Body of pancreas (tissue), 4 donors: ENCODE measurements around the gene HTT. TPM values are rescaled to one million over a fixed set of nuclear protein-coding genes. Genes with fewer than 3 reads are reported as not detected.
A peak's percentile ranks its signal among the peaks of the same experiment; 100 is the strongest.

Experiments
- ATAC-seq: fragments of 150-250 bp; one replicate; pipeline ENCODE4 v1.9.1; 2016
- DNase-seq, 4 donors: peaks; one replicate each; pipeline ENCODE4 v3.0.0-alpha.2; 2019
- H3K27ac ChIP-seq, 4 donors: fragments of 200-600 bp; sonication (generic); 1 replicate in 3 of 4; 2 replicates in 1 of 4; pipeline versions ENCODE4 v1.5.1 to v1.6.1; 2016 to 2019; ENCODE audit warnings: mild to moderate bottlenecking in 1 of 4, mixed read lengths in 1 of 4, moderate library complexity in 1 of 4
- H3K27me3 ChIP-seq, 2 donors: fragments of 200-600 bp; sonication (generic); one replicate each; pipeline ENCODE4 v1.6.0; 2016; ENCODE audit warnings: mild to moderate bottlenecking in 1 of 2
- H3K36me3 ChIP-seq, 2 donors: fragments of 200-600 bp; sonication (generic); replicated peaks in 1 of 2; 2 replicates each; pipeline ENCODE4 v1.5.1; 2016; ENCODE audit warnings: low read depth in 2 of 2; ENCODE audit not compliant: insufficient read depth in 1 of 2
- H3K4me1 ChIP-seq: fragments of 200-600 bp; sonication (generic); one replicate; pipeline ENCODE4 v1.6.0; 2016
- H3K4me3 ChIP-seq, 2 donors: fragments of 200-600 bp; sonication (generic); 1 replicate in 1 of 2; 2 replicates in 1 of 2; pipeline ENCODE4 v1.5.1; 2016 to 2019
- H3K9me3 ChIP-seq, 3 donors: fragments of 200-600 bp; sonication (generic); 1 replicate in 2 of 3; 2 replicates in 1 of 3; pipeline ENCODE4 v1.5.1; 2016
- POLR2A ChIP-seq, 3 donors: fragments of 450-650 bp; IDR thresholded peaks; one replicate each; pipeline ENCODE4 v1.6.1; 2016; ENCODE audit warnings: antibody characterized with exemption in 3 of 3, mild to moderate bottlenecking in 2 of 3
- WGBS, 2 donors: methylation state at CpG; one replicate each; pipeline ENCODE4 v1.1.5; 2017; 5-methylcytosine and 5-hydroxymethylcytosine counted together
- intact Hi-C: fragments of 100-400 bp; cut with DNase I; formaldehyde crosslinking; loops from one replicate; pipeline ENCODE4 v1.15.1; 2023
- total RNA-seq, 2 donors: library from RNA; depleted of rRNA; stranded (reverse); fragments of >200 nt; gene quantifications; one replicate each; pipeline ENCODE4 v1.1.0, GENCODE V29; 2016
- TF ChIP-seq, protein P1 (sequence below), 7 experiments: fragments of 450-650 bp in 4 of 7; fragments of 200-600 bp in 3 of 7; sonication (generic) in 3 of 7; IDR thresholded peaks; one replicate each; pipeline ENCODE4 v1.5.1; 2016 to 2019; ENCODE audit warnings: antibody characterized with exemption in 7 of 7

The HTT gene
- total RNA-seq, 2 donors from 2014 or later: 40.5 to 115 TPM

GRCh38 chr4:3203971-3204431 lies 129.5 kb downstream of the HTT start:
- DNase-seq: peak; percentile 68 to 87 (median 82)
- H3K36me3 ChIP-seq: peaks cover 4 to 23% of the 10 kb centered on the region in 2 donors
- H3K27ac ChIP-seq: peak overlapping the region; percentile 56 to 86 (median 72)
- H3K27me3 ChIP-seq: no peaks in the 10 kb centered on the region
- intact Hi-C loops: no loop called here
- no peak for TF ChIP-seq POLR2A (IDR thresholded peaks at IDR 0.05)
- TF ChIP-seq, protein P1, sequence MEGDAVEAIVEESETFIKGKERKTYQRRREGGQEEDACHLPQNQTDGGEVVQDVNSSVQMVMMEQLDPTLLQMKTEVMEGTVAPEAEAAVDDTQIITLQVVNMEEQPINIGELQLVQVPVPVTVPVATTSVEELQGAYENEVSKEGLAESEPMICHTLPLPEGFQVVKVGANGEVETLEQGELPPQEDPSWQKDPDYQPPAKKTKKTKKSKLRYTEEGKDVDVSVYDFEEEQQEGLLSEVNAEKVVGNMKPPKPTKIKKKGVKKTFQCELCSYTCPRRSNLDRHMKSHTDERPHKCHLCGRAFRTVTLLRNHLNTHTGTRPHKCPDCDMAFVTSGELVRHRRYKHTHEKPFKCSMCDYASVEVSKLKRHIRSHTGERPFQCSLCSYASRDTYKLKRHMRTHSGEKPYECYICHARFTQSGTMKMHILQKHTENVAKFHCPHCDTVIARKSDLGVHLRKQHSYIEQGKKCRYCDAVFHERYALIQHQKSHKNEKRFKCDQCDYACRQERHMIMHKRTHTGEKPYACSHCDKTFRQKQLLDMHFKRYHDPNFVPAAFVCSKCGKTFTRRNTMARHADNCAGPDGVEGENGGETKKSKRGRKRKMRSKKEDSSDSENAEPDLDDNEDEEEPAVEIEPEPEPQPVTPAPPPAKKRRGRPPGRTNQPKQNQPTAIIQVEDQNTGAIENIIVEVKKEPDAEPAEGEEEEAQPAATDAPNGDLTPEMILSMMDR (IDR thresholded peaks at IDR 0.05): no peak
- H3K4me1 ChIP-seq: peaks cover 37% of the 10 kb centered on the region
- no peaks in the 10 kb centered on the region for H3K9me3 ChIP-seq
- peak; percentile 89 for ATAC-seq
- no peak overlapping the region for H3K4me3 ChIP-seq
- WGBS, 2 donors: 21 to 32% methylated on average over 5 to 8 of the region's 8 CpGs

DNA sequence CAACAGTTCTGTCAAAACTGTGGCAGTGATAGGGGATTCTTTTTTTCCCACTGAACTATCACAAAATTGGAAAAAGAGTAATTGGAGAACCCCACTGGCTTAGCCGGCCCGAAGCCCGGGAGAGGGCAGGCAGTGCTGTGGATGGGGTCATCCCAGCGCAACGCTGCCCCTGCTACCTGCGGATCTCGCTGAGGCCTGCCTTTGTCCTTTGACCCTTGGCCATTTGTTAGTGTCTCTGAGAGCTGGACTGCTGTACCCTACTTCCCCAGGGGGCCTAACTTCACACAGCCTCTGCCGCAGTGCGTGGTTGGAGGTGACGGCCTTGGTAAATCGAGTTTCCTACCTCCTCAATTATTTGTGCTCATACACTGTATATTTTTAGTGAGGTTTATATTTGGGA lies 131.5 kb downstream of the HTT start:
- Histone ChIP-seq H3K27me3 (no peaks in the 10 kb centered on the region), H3K9me3 (no peaks in the 10 kb centered on the region), H3K4me3 (no peak overlapping the region), H3K27ac (peak overlapping the region in 1 of 4 donors; percentile 7), H3K4me1 (peaks cover 37% of the 10 kb centered on the region), H3K36me3 (peaks cover 8 to 21% of the 10 kb centered on the region in 2 donors)
- ATAC-seq: no peak
- 89 to 90% methylated on average over 11 of the region's 11 CpGs for WGBS, 2 donors
- TF ChIP-seq, protein P1 (IDR thresholded peaks at IDR 0.05): no peak
- no peak for TF ChIP-seq POLR2A (IDR thresholded peaks at IDR 0.05)
- DNase-seq: peak in 1 of 4 donors; percentile 2
- intact Hi-C loops: no loop called here

- H3K9me3 ChIP-seq: no peaks in the 10 kb centered on the region
- intact Hi-C loops: no loop called here
- 90 to 92% methylated on average over 18 of the region's 18 CpGs for WGBS, 2 donors
- no peak overlapping the region for H3K4me3 ChIP-seq
- DNase-seq: no peak
- TF ChIP-seq, protein P1 (IDR thresholded peaks at IDR 0.05): no peak
- TF ChIP-seq POLR2A (IDR thresholded peaks at IDR 0.05): no peak
- H3K27me3 ChIP-seq: no peaks in the 10 kb centered on the region
- H3K4me1 ChIP-seq: peaks cover 37% of the 10 kb centered on the region
- H3K27ac ChIP-seq: no peak overlapping the region
- H3K36me3 ChIP-seq: peaks cover 8 to 21% of the 10 kb centered on the region in 2 donors
- ATAC-seq: no peak
Measured at GRCh38 chr4:3206439-3207100, 132.1 kb downstream of the HTT start.

- intact Hi-C loops: no loop called here
- DNase-seq (no peak), ATAC-seq (no peak)
- Histone ChIP-seq H3K27me3 (no peaks in the 10 kb centered on the region), H3K4me3 (no peak overlapping the region), H3K36me3 (peaks cover 18 to 31% of the 10 kb centered on the region in 2 donors), H3K27ac (peak overlapping the region in 1 of 4 donors; percentile 1), H3K4me1 (peaks cover 30% of the 10 kb centered on the region), H3K9me3 (no peaks in the 10 kb centered on the region)
- TF ChIP-seq, protein P1 (IDR thresholded peaks at IDR 0.05): no peak
- no peak for TF ChIP-seq POLR2A (IDR thresholded peaks at IDR 0.05)
- WGBS, 2 donors: 66 to 81% methylated on average over 5 of the region's 5 CpGs
Measured at GRCh38 chr4:3207531-3208037, 133.1 kb downstream of the HTT start.
